Measurements from ENCODE around the gene RSAD2. TPM values are rescaled to one million over a fixed set of nuclear protein-coding genes. Genes with fewer than 3 reads are reported as not detected.

The RSAD2 gene, protein sequence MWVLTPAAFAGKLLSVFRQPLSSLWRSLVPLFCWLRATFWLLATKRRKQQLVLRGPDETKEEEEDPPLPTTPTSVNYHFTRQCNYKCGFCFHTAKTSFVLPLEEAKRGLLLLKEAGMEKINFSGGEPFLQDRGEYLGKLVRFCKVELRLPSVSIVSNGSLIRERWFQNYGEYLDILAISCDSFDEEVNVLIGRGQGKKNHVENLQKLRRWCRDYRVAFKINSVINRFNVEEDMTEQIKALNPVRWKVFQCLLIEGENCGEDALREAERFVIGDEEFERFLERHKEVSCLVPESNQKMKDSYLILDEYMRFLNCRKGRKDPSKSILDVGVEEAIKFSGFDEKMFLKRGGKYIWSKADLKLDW
- total RNA-seq (1 to 10 TPM; 3.8 to 4.9 TPM), polyA plus RNA-seq (10 to 100 TPM in 1 of 2 donors, 1 to 10 TPM in 1; 5.1 to 10.4 TPM)

DNA sequence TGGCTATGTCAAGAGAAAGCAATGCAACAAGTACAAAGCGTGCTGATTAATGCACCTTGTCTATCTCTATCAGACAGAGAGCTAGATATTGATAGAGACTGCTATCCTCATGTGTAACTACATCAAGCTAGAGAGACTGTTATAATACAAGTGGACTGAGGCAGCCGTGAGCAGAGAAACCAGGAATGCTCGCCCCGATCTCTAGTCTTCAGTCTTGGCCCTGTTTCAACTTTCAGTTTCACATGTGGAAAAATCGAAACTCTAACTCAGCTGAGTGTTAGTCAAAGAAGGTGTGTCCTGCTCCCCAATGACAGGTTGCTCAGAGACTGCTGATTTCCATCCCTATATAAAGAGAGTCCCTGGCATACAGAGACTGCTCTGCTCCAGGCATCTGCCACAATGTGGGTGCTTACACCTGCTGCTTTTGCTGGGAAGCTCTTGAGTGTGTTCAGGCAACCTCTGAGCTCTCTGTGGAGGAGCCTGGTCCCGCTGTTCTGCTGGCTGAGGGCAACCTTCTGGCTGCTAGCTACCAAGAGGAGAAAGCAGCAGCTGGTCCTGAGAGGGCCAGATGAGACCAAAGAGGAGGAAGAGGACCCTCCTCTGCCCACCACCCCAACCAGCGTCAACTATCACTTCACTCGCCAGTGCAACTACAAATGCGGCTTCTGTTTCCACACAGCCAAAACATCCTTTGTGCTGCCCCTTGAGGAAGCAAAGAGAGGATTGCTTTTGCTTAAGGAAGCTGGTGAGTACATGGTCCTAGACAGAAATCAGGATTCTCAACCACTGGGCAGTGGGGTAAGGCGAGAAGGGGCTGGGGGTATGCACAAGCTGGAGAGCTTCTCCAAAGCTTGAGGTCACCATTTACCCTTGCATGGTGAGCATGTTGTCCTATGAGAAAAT lies at the start of gene RSAD2:
TSS of gene RSAD2 (plus strand) at position 376 of the 903 bp plus-strand sequence. CDS start at position 400, 24 bp downstream.
- Histone ChIP-seq H3K27ac (ENCODE audit: low read depth, low read length) (peak within 1 kb of the TSS; percentile 59), H3K9me3 (ENCODE audit: control insufficient read depth in 1 of 2, low read length in 2 of 2) (no peaks in the 10 kb centered on the region), H3K27me3 (ENCODE audit: insufficient read depth, low read length) (no peaks in the 10 kb centered on the region), H3K4me3 (ENCODE audit: low read length in 2 of 2) (peak within 1 kb of the TSS; percentile 52 to 67), H3K4me1 (ENCODE audit: insufficient read depth, low read length) (peaks cover 54% of the 10 kb centered on the region), H3K36me3 (ENCODE audit: insufficient read depth, low read length) (no peaks in the 10 kb centered on the region)
- Mint-ChIP-seq H3K27me3 (no peaks in the 10 kb centered on the region), H3K4me1 (peaks cover 41 to 57% (median 46%) of the 10 kb centered on the region in 4 donors), H3K9me3 (peaks cover 0 to 5% (median 1%) of the 10 kb centered on the region in 8 donors), H3K4me3 (peak within 1 kb of the TSS; percentile 85 to 93 (median 90)), H3K36me3 (peaks cover 5 to 11% of the 10 kb centered on the region in 2 donors), H3K27ac (peak within 1 kb of the TSS; percentile 82 to 93 (median 90))
- intact Hi-C loops (cut with micrococcal nuclease) = loop anchor here (1.0 kb wide), 2 partner anchors 11 to 32 kb away; no protein-coding TSS in a partner anchor
- peak; percentile 52 to 61 (median 56) for DNase-seq
- CTCF ChIA-PET (ENCODE audit: partially characterized antibody) = interaction anchor here (1.0 to 6.2 kb wide), 16 partner anchors 7 to 170 kb away, joined by 3 to 116 read pairs (median 4); partner anchors contain the start of genes CMPK2 and RNF144A
- POLR2A ChIA-PET (ENCODE audit: partially characterized antibody) = interaction anchor here (1.0 to 6.2 kb wide), 9 partner anchors 10 to 1804 kb away, joined by 3 to 77 read pairs (median 8); partner anchors contain the start of genes CMPK2, ID2 and RNF144A

- DNase-seq = peak in 4 of 5 donors; percentile 3 to 20 (median 8)
- H3K27me3 Mint-ChIP-seq = no peaks in the 10 kb centered on the region
- H3K9me3 Mint-ChIP-seq = peaks cover 0 to 21% (median 16%) of the 10 kb centered on the region in 8 donors
- Histone ChIP-seq H3K9me3 (ENCODE audit: control insufficient read depth in 1 of 2, low read length in 2 of 2) (peaks cover 0 to 8% of the 10 kb centered on the region in 2 donors), H3K4me1 (ENCODE audit: insufficient read depth, low read length) (no peaks in the 10 kb centered on the region), H3K27me3 (ENCODE audit: insufficient read depth, low read length) (no peaks in the 10 kb centered on the region), H3K27ac (ENCODE audit: low read depth, low read length) (no peak overlapping the region), H3K36me3 (ENCODE audit: insufficient read depth, low read length) (no peaks in the 10 kb centered on the region), H3K4me3 (ENCODE audit: low read length in 2 of 2) (no peak overlapping the region)
- intact Hi-C loops (cut with micrococcal nuclease) = loop anchor here (10.0 kb wide), 1 partner anchor 187 kb away; no protein-coding TSS in a partner anchor
- POLR2A ChIA-PET (ENCODE audit: partially characterized antibody) = no interaction called here
- peak overlapping the region in 2 of 7 donors; percentile 7 to 50 for H3K27ac Mint-ChIP-seq
- CTCF ChIA-PET (ENCODE audit: partially characterized antibody) = no interaction called here
- peak overlapping the region in 1 of 8 donors; percentile 12 for H3K4me3 Mint-ChIP-seq
- peaks cover 12 to 15% (median 14%) of the 10 kb centered on the region in 4 donors for H3K4me1 Mint-ChIP-seq
- peaks cover 6 to 19% of the 10 kb centered on the region in 2 donors for H3K36me3 Mint-ChIP-seq
These were observed 49.3 kb upstream of the RSAD2 start for GRCh38 chr2:6828299-6828584.

GRCh38 chr2:6831229-6831628 lies 46.3 kb upstream of the RSAD2 start:
- ChIA-PET POLR2A (ENCODE audit: partially characterized antibody) (no interaction called here), CTCF (ENCODE audit: partially characterized antibody) (interaction anchor here (1.4 kb wide), 2 partner anchors 35 to 46 kb away, joined by 3 to 4 read pairs; partner anchors contain the start of genes CMPK2 and RSAD2)
- Histone ChIP-seq H3K27me3 (ENCODE audit: insufficient read depth, low read length) (no peaks in the 10 kb centered on the region), H3K4me1 (ENCODE audit: insufficient read depth, low read length) (no peaks in the 10 kb centered on the region), H3K36me3 (ENCODE audit: insufficient read depth, low read length) (no peaks in the 10 kb centered on the region), H3K27ac (ENCODE audit: low read depth, low read length) (no peak overlapping the region), H3K4me3 (ENCODE audit: low read length in 2 of 2) (no peak overlapping the region), H3K9me3 (ENCODE audit: control insufficient read depth in 1 of 2, low read length in 2 of 2) (peaks cover 0 to 8% of the 10 kb centered on the region in 2 donors)
- Mint-ChIP-seq H3K4me3 (no peak overlapping the region), H3K36me3 (peaks cover 10 to 23% of the 10 kb centered on the region in 2 donors), H3K9me3 (peaks cover 3 to 32% (median 21%) of the 10 kb centered on the region in 8 donors), H3K27me3 (no peaks in the 10 kb centered on the region), H3K27ac (peak overlapping the region in 1 of 7 donors; percentile 77), H3K4me1 (peaks cover 11 to 16% (median 14%) of the 10 kb centered on the region in 4 donors)
- no peak for DNase-seq
- intact Hi-C loops (cut with micrococcal nuclease) = no loop called here

DNA sequence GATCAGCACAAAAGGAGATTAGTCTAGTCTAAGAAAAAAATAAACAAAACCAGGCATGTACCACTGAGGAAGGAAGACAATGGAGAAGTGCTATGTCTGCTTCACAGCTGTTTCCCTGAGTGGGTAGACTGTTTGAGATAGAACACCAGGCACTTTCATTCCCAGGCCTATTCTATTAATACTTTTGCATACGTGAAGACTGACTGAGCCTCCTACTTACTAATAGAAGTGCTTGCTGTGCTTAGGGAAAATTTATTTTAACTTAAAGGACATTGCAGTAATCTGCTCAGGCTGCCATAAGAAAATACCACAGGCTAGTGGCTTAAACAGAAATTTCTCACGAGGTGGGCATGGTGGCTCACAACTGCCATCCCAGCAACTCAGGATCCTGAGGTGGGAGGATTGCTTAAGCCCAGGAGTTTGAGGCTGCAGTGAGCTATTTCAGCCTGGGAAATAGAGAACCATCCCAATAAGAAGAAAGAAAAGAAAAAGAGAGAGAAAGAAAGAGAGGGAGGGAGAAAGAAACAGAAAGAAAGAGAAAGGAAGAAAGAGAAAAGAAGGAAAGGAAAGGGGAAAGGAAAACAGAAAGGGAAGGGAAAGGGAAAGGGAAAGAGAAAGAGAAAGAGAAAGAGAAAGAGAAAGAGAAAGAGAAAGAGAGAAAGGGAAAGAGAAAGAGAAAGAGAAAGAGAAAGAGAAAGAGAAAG lies 44.8 kb upstream of the RSAD2 start:
- Mint-ChIP-seq H3K9me3 (peaks cover 3 to 32% (median 21%) of the 10 kb centered on the region in 8 donors), H3K27ac (peak overlapping the region in 5 of 7 donors; percentile 18 to 92 (median 47)), H3K4me1 (peaks cover 7 to 13% (median 10%) of the 10 kb centered on the region in 4 donors), H3K27me3 (no peaks in the 10 kb centered on the region), H3K4me3 (peak overlapping the region in 3 of 8 donors; percentile 6 to 64 (median 29)), H3K36me3 (peaks cover 10 to 23% of the 10 kb centered on the region in 2 donors)
- intact Hi-C loops (cut with micrococcal nuclease) = no loop called here
- Histone ChIP-seq H3K4me3 (ENCODE audit: low read length in 2 of 2) (no peak overlapping the region), H3K27ac (ENCODE audit: low read depth, low read length) (no peak overlapping the region), H3K36me3 (ENCODE audit: insufficient read depth, low read length) (no peaks in the 10 kb centered on the region), H3K4me1 (ENCODE audit: insufficient read depth, low read length) (no peaks in the 10 kb centered on the region), H3K9me3 (ENCODE audit: control insufficient read depth in 1 of 2, low read length in 2 of 2) (peaks cover 0 to 8% of the 10 kb centered on the region in 2 donors), H3K27me3 (ENCODE audit: insufficient read depth, low read length) (no peaks in the 10 kb centered on the region)
- ChIA-PET POLR2A (ENCODE audit: partially characterized antibody) (no interaction called here), CTCF (ENCODE audit: partially characterized antibody) (interaction anchor here (1.4 kb wide), 1 partner anchor 45 kb away, joined by 3 read pairs; the partner anchor contains the start of gene RSAD2)
- DNase-seq = no peak

DNA sequence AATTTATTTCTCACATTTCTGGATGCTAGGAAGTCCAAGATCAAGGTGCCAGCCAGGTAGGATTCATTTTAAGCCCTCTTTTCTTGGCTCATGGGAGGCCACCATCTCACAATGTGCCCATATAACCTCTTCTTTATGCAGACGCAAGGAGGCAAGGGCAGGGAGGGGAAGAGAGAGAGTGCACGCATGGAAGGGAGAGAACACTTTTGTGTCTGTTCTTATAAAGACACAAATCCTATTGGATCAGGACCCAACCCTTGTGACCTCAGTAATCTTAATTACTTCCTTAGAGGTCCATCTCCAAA lies 44.3 kb upstream of the RSAD2 start:
- H3K27ac ChIP-seq (ENCODE audit: low read depth, low read length) = no peak overlapping the region
- DNase-seq = no peak
- POLR2A ChIA-PET (ENCODE audit: partially characterized antibody) = no interaction called here
- H3K9me3 ChIP-seq (ENCODE audit: control insufficient read depth in 1 of 2, low read length in 2 of 2) = peaks cover 0 to 8% of the 10 kb centered on the region in 2 donors
- no peaks in the 10 kb centered on the region for H3K36me3 ChIP-seq (ENCODE audit: insufficient read depth, low read length)
- no peaks in the 10 kb centered on the region for H3K27me3 Mint-ChIP-seq
- peak overlapping the region in 5 of 7 donors; percentile 18 to 92 (median 47) for H3K27ac Mint-ChIP-seq
- H3K4me1 Mint-ChIP-seq = peaks cover 4 to 8% (median 6%) of the 10 kb centered on the region in 4 donors
- intact Hi-C loops (cut with micrococcal nuclease) = no loop called here
- peaks cover 3 to 34% (median 23%) of the 10 kb centered on the region in 8 donors for H3K9me3 Mint-ChIP-seq
- H3K4me3 Mint-ChIP-seq = peak overlapping the region in 2 of 8 donors; percentile 6 to 29
- no peaks in the 10 kb centered on the region for H3K4me1 ChIP-seq (ENCODE audit: insufficient read depth, low read length)
- no peaks in the 10 kb centered on the region for H3K27me3 ChIP-seq (ENCODE audit: insufficient read depth, low read length)
- H3K4me3 ChIP-seq (ENCODE audit: low read length in 2 of 2) = no peak overlapping the region
- peaks cover 10 to 27% of the 10 kb centered on the region in 2 donors for H3K36me3 Mint-ChIP-seq
- CTCF ChIA-PET (ENCODE audit: partially characterized antibody) = no interaction called here

- CTCF ChIA-PET (ENCODE audit: partially characterized antibody) = interaction anchor here (1.3 to 1.4 kb wide), 2 partner anchors 9 to 32 kb away, joined by 4 to 5 read pairs; partner anchors contain the start of gene CMPK2
- DNase-seq = no peak
- Mint-ChIP-seq H3K4me3 (no peak overlapping the region), H3K36me3 (peaks cover 11 to 30% of the 10 kb centered on the region in 2 donors), H3K9me3 (peaks cover 3 to 43% (median 24%) of the 10 kb centered on the region in 8 donors), H3K4me1 (peaks cover 4 to 7% (median 6%) of the 10 kb centered on the region in 4 donors), H3K27me3 (no peaks in the 10 kb centered on the region), H3K27ac (peak overlapping the region in 2 of 7 donors; percentile 0 to 6)
- Histone ChIP-seq H3K4me1 (ENCODE audit: insufficient read depth, low read length) (no peaks in the 10 kb centered on the region), H3K4me3 (ENCODE audit: low read length in 2 of 2) (no peak overlapping the region), H3K36me3 (ENCODE audit: insufficient read depth, low read length) (no peaks in the 10 kb centered on the region), H3K27ac (ENCODE audit: low read depth, low read length) (no peak overlapping the region), H3K27me3 (ENCODE audit: insufficient read depth, low read length) (no peaks in the 10 kb centered on the region), H3K9me3 (ENCODE audit: control insufficient read depth in 1 of 2, low read length in 2 of 2) (peaks cover 0 to 8% of the 10 kb centered on the region in 2 donors)
- POLR2A ChIA-PET (ENCODE audit: partially characterized antibody) = no interaction called here
- intact Hi-C loops (cut with micrococcal nuclease) = no loop called here
These were observed 43.4 kb upstream of the RSAD2 start for GRCh38 chr2:6834163-6834562.
